NT2/D1 (cell line): ENCODE data around the gene IRF8.

Experiments used
- SUZ12 ChIP-seq: IDR thresholded peaks from 2 replicates; pipeline ENCODE4 v1.6.1; 2011; ENCODE audit not compliant: insufficient read length, insufficient read depth; ENCODE audit errors: extremely low read depth
- YY1 ChIP-seq: IDR thresholded peaks from 2 replicates; pipeline ENCODE4 v1.6.1; 2011; ENCODE audit not compliant: insufficient read length, insufficient read depth
- ZNF274 ChIP-seq: IDR thresholded peaks from 2 replicates; pipeline ENCODE4 v1.6.1; 2011; ENCODE audit warnings: mild to moderate bottlenecking, low read depth, low read length

GRCh38 chr16:85901773-85902365 is 2.9 kb downstream of the IRF8 start:
- TF ChIP-seq YY1 = no peak
- no peak for TF ChIP-seq ZNF274
- TF ChIP-seq SUZ12 = no peak
